Measurements from ENCODE around the gene GPR152.

The GPR152 gene

GRCh38 chr11:67452141-67452952, at the start of gene GPR152:
Gene GPR152, minus strand, starts transcription at chr11:67452729. Its CDS starts 5 bp downstream, at chr11:67452724.
- DNase-seq (ENCODE audit: low spot score): no peak

GRCh38 chr11:67501854-67502253, 49.3 kb upstream of the GPR152 start:
- no peak for DNase-seq (ENCODE audit: low spot score)

GRCh38 chr11:67500831-67501715, 48.5 kb upstream of the GPR152 start:
- no peak for DNase-seq (ENCODE audit: low spot score)

- no peak for DNase-seq (ENCODE audit: low spot score)
Observed at GRCh38 chr11:67500484-67500821, 47.9 kb upstream of the GPR152 start.

GRCh38 chr11:67499808-67500483, 47.4 kb upstream of the GPR152 start:
- DNase-seq (ENCODE audit: low spot score): no peak

- no peak for DNase-seq (ENCODE audit: low spot score)
Observed at GRCh38 chr11:67498544-67498972, 46.0 kb upstream of the GPR152 start.

GRCh38 chr11:67497656-67498291, 45.2 kb upstream of the GPR152 start:
- no peak for DNase-seq (ENCODE audit: low spot score)

GRCh38 chr11:67496113-67496512, 43.6 kb upstream of the GPR152 start:
- no peak for DNase-seq (ENCODE audit: low spot score)

GRCh38 chr11:67495234-67496005, 42.9 kb upstream of the GPR152 start:
- DNase-seq (ENCODE audit: low spot score): no peak

- no peak for DNase-seq (ENCODE audit: low spot score)
Observed at GRCh38 chr11:67494371-67495233, 42.1 kb upstream of the GPR152 start.

- DNase-seq (ENCODE audit: low spot score): no peak
Observed at GRCh38 chr11:67493548-67494370, 41.2 kb upstream of the GPR152 start.

- no peak for DNase-seq (ENCODE audit: low spot score)
Observed at GRCh38 chr11:67492801-67493547, 40.4 kb upstream of the GPR152 start.

- DNase-seq (ENCODE audit: low spot score): no peak
Observed at GRCh38 chr11:67492069-67492727, 39.7 kb upstream of the GPR152 start.

- DNase-seq (ENCODE audit: low spot score): no peak
Observed at GRCh38 chr11:67491276-67492068, 38.9 kb upstream of the GPR152 start.

GRCh38 chr11:67490727-67491065, 38.2 kb upstream of the GPR152 start:
- DNase-seq (ENCODE audit: low spot score): no peak

- DNase-seq (ENCODE audit: low spot score): no peak
Observed at GRCh38 chr11:67489885-67490726, 37.6 kb upstream of the GPR152 start.

Data from RKO (cell line).